H9 (cell line): ENCODE results near the gene SLC25A15. TPM values are rescaled to one million over a fixed set of nuclear protein-coding genes. Genes with fewer than 3 reads are reported as not detected.

Experiments
- DNase-seq: peaks from one replicate; pipeline ENCODE4 v3.0.0-alpha.2; 2017
- H2AFZ ChIP-seq: one replicate; pipeline ENCODE4 v1.6.1; 2013; ENCODE audit warnings: mild to moderate bottlenecking, low read length, control low read depth, moderate library complexity
- H2AK5ac ChIP-seq: 2 replicates; pipeline ENCODE4 v1.6.1; 2013; ENCODE audit warnings: low read length, control low read depth, mixed read lengths; ENCODE audit not compliant: insufficient read length
- H2BK120ac ChIP-seq: one replicate; pipeline ENCODE4 v1.6.1; 2013; ENCODE audit warnings: low read depth, mild to moderate bottlenecking, low read length, control low read depth, inconsistent platforms; ENCODE audit not compliant: poor library complexity, severe bottlenecking
- H2BK12ac ChIP-seq: 2 replicates; pipeline ENCODE4 v1.6.1; 2013; ENCODE audit warnings: low read length, control low read depth, mixed read lengths, low read depth; ENCODE audit not compliant: insufficient read length
- H2BK15ac ChIP-seq: 2 replicates; pipeline ENCODE4 v1.6.1; 2013; ENCODE audit warnings: low read depth, low read length, control low read depth
- H2BK20ac ChIP-seq: one replicate; pipeline ENCODE4 v1.6.1; 2013; ENCODE audit warnings: low read depth, mild to moderate bottlenecking, low read length, control low read depth, inconsistent platforms; ENCODE audit not compliant: poor library complexity, severe bottlenecking
- H2BK5ac ChIP-seq: 2 replicates; pipeline ENCODE4 v1.6.1; 2013; ENCODE audit warnings: low read length, control low read depth, mixed read lengths; ENCODE audit not compliant: insufficient read length
- H3K14ac ChIP-seq: 2 replicates; pipeline ENCODE4 v1.6.1; 2013; ENCODE audit warnings: low read length, control low read depth; ENCODE audit not compliant: insufficient read depth
- H3K18ac ChIP-seq: 2 replicates; pipeline ENCODE4 v1.6.1; 2013; ENCODE audit warnings: low read depth, mild to moderate bottlenecking, mixed read lengths, low read length, control low read depth; ENCODE audit not compliant: insufficient read length
- H3K23ac ChIP-seq: 2 replicates; pipeline ENCODE4 v1.6.1; 2013; ENCODE audit warnings: low read length, control low read depth, mixed read lengths, low read depth; ENCODE audit not compliant: insufficient read length
- H3K23me2 ChIP-seq: 2 replicates; pipeline ENCODE4 v1.6.1; 2013; ENCODE audit warnings: low read depth, mild to moderate bottlenecking, mixed read lengths, low read length, control low read depth; ENCODE audit not compliant: insufficient read length, poor library complexity, severe bottlenecking
- H3K27ac ChIP-seq: 2 replicates; pipeline ENCODE4 v1.5.1; 2013; ENCODE audit warnings: low read length, control low read depth, mixed read lengths, low read depth; ENCODE audit not compliant: insufficient read length
- H3K27me3 ChIP-seq: 2 replicates; pipeline ENCODE4 v1.6.1; 2013; ENCODE audit warnings: low read length, control low read depth, inconsistent platforms; ENCODE audit not compliant: insufficient read depth
- H3K4ac ChIP-seq: 2 replicates; pipeline ENCODE4 v1.6.1; 2013; ENCODE audit warnings: low read depth, mild to moderate bottlenecking, control low read depth, inconsistent platforms, low read length, moderate library complexity
- H3K4me1 ChIP-seq: 2 replicates; pipeline ENCODE4 v1.6.1; 2013; ENCODE audit warnings: low read length, control low read depth, inconsistent platforms; ENCODE audit not compliant: insufficient read depth
- H3K4me2 ChIP-seq: 2 replicates; pipeline ENCODE4 v1.6.1; 2013; ENCODE audit warnings: low read length, control low read depth, mixed read lengths; ENCODE audit not compliant: insufficient read length, insufficient read depth
- H3K56ac ChIP-seq: 2 replicates; pipeline ENCODE4 v1.6.1; 2013; ENCODE audit warnings: low read depth, mild to moderate bottlenecking, mixed read lengths, low read length, control low read depth; ENCODE audit not compliant: insufficient read length
- H3K79me1 ChIP-seq: 2 replicates; pipeline ENCODE4 v1.6.1; 2013; ENCODE audit warnings: low read depth, mild to moderate bottlenecking, moderate library complexity, low read length, control low read depth, inconsistent platforms; ENCODE audit not compliant: insufficient read depth, poor library complexity, severe bottlenecking
- H3K79me2 ChIP-seq: 2 replicates; pipeline ENCODE4 v1.6.1; 2013; ENCODE audit warnings: low read length, control low read depth, inconsistent platforms; ENCODE audit not compliant: insufficient read depth
- H3K9ac ChIP-seq: 2 replicates; pipeline ENCODE4 v1.6.1; 2013; ENCODE audit warnings: low read length, control low read depth, mixed read lengths; ENCODE audit not compliant: insufficient read length; ENCODE audit errors: extremely low read depth
- H3K9me3 ChIP-seq: one replicate; pipeline ENCODE4 v1.6.1; 2013; ENCODE audit warnings: low read depth, low read length, inconsistent platforms; ENCODE audit not compliant: control insufficient read depth
- H3T11ph ChIP-seq: one replicate; pipeline ENCODE4 v1.6.1; 2013; ENCODE audit warnings: mild to moderate bottlenecking, low read length, control low read depth, inconsistent platforms
- H4K20me1 ChIP-seq: one replicate; pipeline ENCODE4 v1.6.1; 2013; ENCODE audit not compliant: control insufficient read depth, insufficient read length, insufficient read depth
- H4K5ac ChIP-seq: 2 replicates; pipeline ENCODE4 v1.6.1; 2013; ENCODE audit warnings: low read depth, mild to moderate bottlenecking, mixed read lengths, low read length, control low read depth; ENCODE audit not compliant: insufficient read length
- H4K8ac ChIP-seq: replicated peaks from 2 replicates; pipeline ENCODE4 v1.6.1; 2013; ENCODE audit warnings: low read length, control low read depth, mixed read lengths, low read depth; ENCODE audit not compliant: insufficient read length
- H4K91ac ChIP-seq: 2 replicates; pipeline ENCODE4 v1.6.1; 2013; ENCODE audit warnings: low read depth, mild to moderate bottlenecking, moderate library complexity, mixed read lengths, low read length, control low read depth; ENCODE audit not compliant: insufficient read length
- H3K27ac Mint-ChIP-seq, 3 experiments: 2 replicates in 2 of 3; 3 replicates in 1 of 3; pipeline ENCODE4 v1.8.0; 2020 to 2021; ENCODE audit warnings: mixed read lengths in 3 of 3, mild to moderate bottlenecking in 1 of 3, moderate library complexity in 1 of 3
- H3K27me3 Mint-ChIP-seq: 2 replicates; pipeline ENCODE4 v1.8.0; 2021; ENCODE audit warnings: low read depth, mild to moderate bottlenecking, moderate library complexity, mixed read lengths
- H3K36me3 Mint-ChIP-seq, 3 experiments: 2 replicates in 2 of 3; 3 replicates in 1 of 3; pipeline ENCODE4 v1.8.0; 2020 to 2021; ENCODE audit warnings: low read depth in 3 of 3, mixed read lengths in 3 of 3; ENCODE audit not compliant: insufficient read depth in 1 of 3
- H3K4me1 Mint-ChIP-seq, 2 experiments: 2 replicates each; pipeline ENCODE4 v1.8.0; 2020; ENCODE audit warnings: mixed read lengths in 2 of 2
- H3K4me3 Mint-ChIP-seq, 2 experiments: 2 replicates in 1 of 2; 3 replicates in 1 of 2; pipeline ENCODE4 v1.8.0; 2020 to 2021; ENCODE audit warnings: mild to moderate bottlenecking in 2 of 2, mixed read lengths in 2 of 2, moderate library complexity in 1 of 2
- H3K9me3 Mint-ChIP-seq, 2 experiments: 2 replicates in 1 of 2; 3 replicates in 1 of 2; pipeline ENCODE4 v1.8.0; 2020; ENCODE audit warnings: mild to moderate bottlenecking in 2 of 2, mixed read lengths in 2 of 2, moderate library complexity in 1 of 2
- WGBS: extraction: QIAGEN DNeasy Blood & Tissue Kit; methylation state at CpG from one replicate; pipeline ENCODE4 v1.1.7; 2013; ENCODE audit warnings: missing lambda C conversion rate, low lambda C conversion rate, mixed read lengths; ENCODE audit not compliant: insufficient read length; ENCODE audit errors: extremely low coverage; 5-methylcytosine and 5-hydroxymethylcytosine counted together
- total RNA-seq: library from RNA; stranded (reverse); gene quantifications from 2 replicates; pipeline ENCODE4 v1.2.1, GENCODE V29; 2021
- TF ChIP-seq, protein P1 (sequence below): fragments of 200-600 bp; sonication (generic); conservative IDR thresholded peaks from 3 replicates; pipeline ENCODE4 v1.8.0; 2021; ENCODE audit warnings: antibody characterized with exemption, mild to moderate bottlenecking

SLC25A15 gene
- total RNA-seq, 1 experiment from 2014 or later: 21.1 TPM

DNA sequence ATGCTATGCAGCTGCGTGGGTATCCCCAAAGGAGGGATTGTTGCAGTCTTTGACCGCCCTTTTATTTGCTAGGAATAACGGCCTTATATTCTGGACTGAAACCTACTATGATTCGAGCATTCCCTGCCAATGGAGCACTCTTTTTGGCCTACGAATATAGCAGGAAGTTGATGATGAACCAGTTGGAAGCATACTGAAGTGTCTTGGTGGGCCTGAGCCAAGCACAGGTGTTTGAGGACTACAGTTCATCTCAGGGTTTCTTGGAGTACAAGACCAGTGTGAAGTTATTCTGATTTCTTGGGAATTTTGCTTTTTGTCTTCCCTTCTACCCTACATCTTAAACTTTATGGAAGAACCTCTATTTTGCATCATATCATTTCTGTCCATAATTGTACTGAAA, 20.1 kb downstream of the SLC25A15 start:
- Histone ChIP-seq H4K20me1 (no peaks in the 10 kb centered on the region), H2BK5ac (no peak overlapping the region), H2AK5ac (no peak overlapping the region), H2BK20ac (no peak overlapping the region), H3K14ac (no peak overlapping the region), H3K4ac (no peak overlapping the region), H2AFZ (no peak overlapping the region), H3T11ph (no peak overlapping the region), H3K4me1 (no peaks in the 10 kb centered on the region), H3K27me3 (no peaks in the 10 kb centered on the region), H3K56ac (no peak overlapping the region), H4K8ac (no peak overlapping the region), H3K4me2 (no peak overlapping the region), H2BK15ac (no peak overlapping the region), H4K5ac (no peak overlapping the region), H3K23ac (no peak overlapping the region), H3K79me1 (no peaks in the 10 kb centered on the region), H3K79me2 (no peaks in the 10 kb centered on the region), H3K27ac (no peak overlapping the region), H4K91ac (no peak overlapping the region), H2BK120ac (no peak overlapping the region), H3K9me3 (no peaks in the 10 kb centered on the region), H3K23me2 (no peaks in the 10 kb centered on the region), H2BK12ac (no peak overlapping the region), H3K9ac (no peak overlapping the region), H3K18ac (no peak overlapping the region)
- DNase-seq: no peak
- Mint-ChIP-seq H3K27ac (no peak overlapping the region), H3K9me3 (peaks cover 0 to 7% of the 10 kb centered on the region in 2 experiments; a peak in 1 of 5 replicates), H3K4me3 (no peak overlapping the region), H3K27me3 (no peaks in the 10 kb centered on the region), H3K4me1 (no peaks in the 10 kb centered on the region), H3K36me3 (peaks cover 17 to 76% (median 63%) of the 10 kb centered on the region in 3 experiments)
- TF ChIP-seq, protein P1, sequence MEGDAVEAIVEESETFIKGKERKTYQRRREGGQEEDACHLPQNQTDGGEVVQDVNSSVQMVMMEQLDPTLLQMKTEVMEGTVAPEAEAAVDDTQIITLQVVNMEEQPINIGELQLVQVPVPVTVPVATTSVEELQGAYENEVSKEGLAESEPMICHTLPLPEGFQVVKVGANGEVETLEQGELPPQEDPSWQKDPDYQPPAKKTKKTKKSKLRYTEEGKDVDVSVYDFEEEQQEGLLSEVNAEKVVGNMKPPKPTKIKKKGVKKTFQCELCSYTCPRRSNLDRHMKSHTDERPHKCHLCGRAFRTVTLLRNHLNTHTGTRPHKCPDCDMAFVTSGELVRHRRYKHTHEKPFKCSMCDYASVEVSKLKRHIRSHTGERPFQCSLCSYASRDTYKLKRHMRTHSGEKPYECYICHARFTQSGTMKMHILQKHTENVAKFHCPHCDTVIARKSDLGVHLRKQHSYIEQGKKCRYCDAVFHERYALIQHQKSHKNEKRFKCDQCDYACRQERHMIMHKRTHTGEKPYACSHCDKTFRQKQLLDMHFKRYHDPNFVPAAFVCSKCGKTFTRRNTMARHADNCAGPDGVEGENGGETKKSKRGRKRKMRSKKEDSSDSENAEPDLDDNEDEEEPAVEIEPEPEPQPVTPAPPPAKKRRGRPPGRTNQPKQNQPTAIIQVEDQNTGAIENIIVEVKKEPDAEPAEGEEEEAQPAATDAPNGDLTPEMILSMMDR: no peak
- no CpG with 5 or more reads among the region's 5 CpGs for WGBS
